Liver (tissue), 9 donors: ENCODE measurements around the gene PDLIM3. TPM values are rescaled to one million over a fixed set of nuclear protein-coding genes. Genes with fewer than 3 reads are reported as not detected.

Source experiments
- DNase-seq: peaks from one replicate; pipeline ENCODE4 v3.0.0-alpha.2; 2017; ENCODE audit warnings: low spot score
- H3K27ac ChIP-seq, 2 donors: one replicate each; pipeline ENCODE4 v1.7.0; 2013; ENCODE audit warnings: inconsistent platforms in 2 of 2, low read length in 2 of 2, control low read depth in 1 of 2, low read depth in 1 of 2, mild to moderate bottlenecking in 1 of 2
- H3K27me3 ChIP-seq, 4 donors: one replicate each; pipeline versions ENCODE4 v1.6.1 to v1.7.0; 2013; ENCODE audit warnings: low read length in 3 of 4, inconsistent platforms in 1 of 4, mild to moderate bottlenecking in 1 of 4, moderate library complexity in 1 of 4; ENCODE audit not compliant: control insufficient read depth in 4 of 4, insufficient read depth in 4 of 4
- H3K36me3 ChIP-seq, 4 donors: one replicate each; pipeline versions ENCODE4 v1.6.1 to v1.7.0; 2013; ENCODE audit warnings: low read length in 3 of 4, mild to moderate bottlenecking in 3 of 4, low read depth in 1 of 4, moderate library complexity in 1 of 4; ENCODE audit not compliant: control insufficient read depth in 4 of 4, insufficient read depth in 3 of 4
- H3K4me1 ChIP-seq, 4 donors: one replicate each; pipeline versions ENCODE4 v1.6.1 to v1.7.0; 2013; ENCODE audit warnings: low read length in 3 of 4, mild to moderate bottlenecking in 3 of 4, moderate library complexity in 1 of 4; ENCODE audit not compliant: control insufficient read depth in 4 of 4, insufficient read depth in 4 of 4
- H3K4me3 ChIP-seq, 3 donors: one replicate each; pipeline versions ENCODE4 v1.6.1 to v1.7.0; 2013; ENCODE audit warnings: low read length in 3 of 3, control low read depth in 1 of 3, low read depth in 1 of 3, mild to moderate bottlenecking in 1 of 3
- H3K9ac ChIP-seq, 2 donors: one replicate each; pipeline ENCODE4 v1.7.0; 2013; ENCODE audit warnings: low read length in 2 of 2, mild to moderate bottlenecking in 2 of 2, moderate library complexity in 2 of 2, control low read depth in 1 of 2, low read depth in 1 of 2
- H3K9me3 ChIP-seq, 4 donors: one replicate each; pipeline versions ENCODE4 v1.6.1 to v1.7.0; 2013; ENCODE audit warnings: low read length in 3 of 4; ENCODE audit not compliant: control insufficient read depth in 4 of 4
- GABPA ChIP-seq, 2 donors: IDR thresholded peaks in 1 of 2; conservative IDR thresholded peaks in 1 of 2; 2 replicates each; pipeline ENCODE4 v1.6.1; 2016; ENCODE audit warnings: antibody characterized with exemption in 2 of 2, mild to moderate bottlenecking in 1 of 2, moderate library complexity in 1 of 2
- HNF4A ChIP-seq, 2 donors: conservative IDR thresholded peaks; 2 replicates each; pipeline ENCODE4 v1.6.1; 2016; ENCODE audit warnings: antibody characterized with exemption in 2 of 2, mild to moderate bottlenecking in 2 of 2
- JUND ChIP-seq, 2 donors: IDR thresholded peaks; 2 replicates each; pipeline ENCODE4 v1.6.1; 2016; ENCODE audit warnings: antibody characterized with exemption in 2 of 2
- MAX ChIP-seq: IDR thresholded peaks from 2 replicates; pipeline ENCODE4 v1.6.1; 2016; ENCODE audit warnings: antibody characterized with exemption
- NR2F2 ChIP-seq: IDR thresholded peaks from 2 replicates; pipeline ENCODE4 v1.6.1; 2016; ENCODE audit warnings: antibody characterized with exemption
- RAD21 ChIP-seq, 2 donors: IDR thresholded peaks; 2 replicates each; pipeline ENCODE4 v1.6.1; 2016; ENCODE audit warnings: antibody characterized with exemption in 2 of 2, mild to moderate bottlenecking in 2 of 2
- REST ChIP-seq: IDR thresholded peaks from 2 replicates; pipeline ENCODE4 v1.6.1; 2016; ENCODE audit warnings: antibody characterized with exemption, mild to moderate bottlenecking
- RXRA ChIP-seq, 2 donors: IDR thresholded peaks; 2 replicates each; pipeline ENCODE4 v1.6.1; 2017 to 2018; ENCODE audit warnings: antibody characterized with exemption in 2 of 2, mild to moderate bottlenecking in 1 of 2
- SP1 ChIP-seq: IDR thresholded peaks from 2 replicates; pipeline ENCODE4 v1.6.1; 2018; ENCODE audit warnings: antibody characterized with exemption, mild to moderate bottlenecking
- YY1 ChIP-seq: IDR thresholded peaks from 2 replicates; pipeline ENCODE4 v1.6.1; 2016; ENCODE audit warnings: antibody characterized with exemption, mild to moderate bottlenecking
- ZBTB33 ChIP-seq: IDR thresholded peaks from 2 replicates; pipeline ENCODE4 v1.6.1; 2016; ENCODE audit warnings: antibody characterized with exemption
- WGBS: extraction: QIAGEN DNeasy Blood & Tissue Kit; methylation state at CpG from one replicate; pipeline ENCODE4 v1.1.7; 2013; 5-methylcytosine and 5-hydroxymethylcytosine counted together
- polyA plus RNA-seq, 2 donors: library from polyadenylated mRNA; stranded (reverse) in 1 of 2; unstranded in 1 of 2; fragments of 200-250 nt in 1 of 2; fragments of >200 nt in 1 of 2; fragmentation: Nextera tagmentation in 1 of 2; extraction: Ambion mirVana in 1 of 2; gene quantifications; one replicate each; pipeline versions ENCODE4 v1.2.1 to v1.2.3, GENCODE V29; 2013 to 2015
- total RNA-seq, 2 donors: library from RNA; depleted of rRNA; stranded (reverse); fragments of >200 nt; gene quantifications; one replicate each; pipeline ENCODE4 v1.2.3, GENCODE V29; 2014
- donor health status: healthy.
- donor health status: healthy.
- donor health status: healthy.
- donor health status: healthy.
- donor health status: healthy.

PDLIM3 gene
- total and polyA plus RNA-seq, 4 donors = 0.58 to 8.8 (median 3.3) TPM

- Histone ChIP-seq H3K4me1 (no peaks in the 10 kb centered on the region), H3K27me3 (no peaks in the 10 kb centered on the region), H3K27ac (peak overlapping the region; percentile 45 to 59), H3K9me3 (peaks cover 0 to 3% (median 0%) of the 10 kb centered on the region in 4 donors), H3K9ac (no peak overlapping the region), H3K4me3 (no peak overlapping the region), H3K36me3 (no peaks in the 10 kb centered on the region)
- DNase-seq = no peak
- 68% methylated on average over 21 of the region's 21 CpGs for WGBS
- peak in 1 of 2 donors; percentile 3 for TF ChIP-seq RXRA (IDR thresholded peaks at IDR 0.05)
- peak; percentile 20 for TF ChIP-seq YY1
- peak in 1 of 2 donors; percentile 48 for TF ChIP-seq HNF4A (conservative IDR thresholded peaks at IDR 0.05)
- no peak for TF ChIP-seq REST
- TF ChIP-seq SP1 = peak; percentile 17
Observed at GRCh38 chr4:185567381-185568376, 32.4 kb upstream of the PDLIM3 start.

- TF ChIP-seq NR2F2 = peak; percentile 60
- no peak for TF ChIP-seq MAX
- TF ChIP-seq JUND (IDR thresholded peaks at IDR 0.05) = no peak
- no peak for TF ChIP-seq ZBTB33
- TF ChIP-seq RXRA (IDR thresholded peaks at IDR 0.05) = no peak
- TF ChIP-seq GABPA (IDR thresholded peaks at IDR 0.05 in 1 of 2, conservative IDR thresholded peaks at IDR 0.05 in 1 of 2) = no peak
- TF ChIP-seq REST = no peak
- TF ChIP-seq RAD21 (IDR thresholded peaks at IDR 0.05) = no peak
- H3K4me1 ChIP-seq = no peaks in the 10 kb centered on the region
- no peaks in the 10 kb centered on the region for H3K36me3 ChIP-seq
- WGBS = 74% methylated on average over 1 of the region's 1 CpG
- DNase-seq = no peak
- H3K9me3 ChIP-seq = peaks cover 0 to 3% (median 0%) of the 10 kb centered on the region in 4 donors
- H3K27ac ChIP-seq = peak overlapping the region; percentile 45 to 64
- H3K4me3 ChIP-seq = no peak overlapping the region
- H3K27me3 ChIP-seq = no peaks in the 10 kb centered on the region
- H3K9ac ChIP-seq = no peak overlapping the region
Observed at GRCh38 chr4:185566972-185567371, 31.7 kb upstream of the PDLIM3 start.
